ENCODE measurements around the gene PLP2. TPM values are rescaled to one million over a fixed set of nuclear protein-coding genes. Genes with fewer than 3 reads are reported as not detected.

The PLP2 gene
- total and polyA plus RNA-seq, 2 of the 4 experiments (the other 2 are of a cell fraction) = 22.6 to 156 TPM

- Histone ChIP-seq H3K23ac (ENCODE audit: low read depth, low read length) (no peak overlapping the region), H4K91ac (ENCODE audit: insufficient read depth, low read depth, low read length) (no peak overlapping the region), H3K36me3 (ENCODE audit: control insufficient read depth, insufficient read depth, low read length) (peaks cover 7% of the 10 kb centered on the region), H3K79me1 (ENCODE audit: low read depth in 1 of 2, low read length in 2 of 2) (peaks cover 3 to 12% of the 10 kb centered on the region in 2 experiments; a peak in 1 of 4 replicates), H2BK20ac (ENCODE audit: low read depth, low read length) (no peak overlapping the region), H2AFZ (replicated peaks; ENCODE audit: low read length, poor library complexity) (no peak overlapping the region), H3K4me1 (ENCODE audit: control insufficient read depth, insufficient read depth, low read length) (no peaks in the 10 kb centered on the region), H3K27me3 (ENCODE audit: control insufficient read depth, insufficient read depth, low read length) (no peaks in the 10 kb centered on the region), H3K9me3 (ENCODE audit: control insufficient read depth, insufficient read depth, low read length) (no peaks in the 10 kb centered on the region), H3K4ac (ENCODE audit: low read depth, low read length) (no peak overlapping the region), H3K9ac (ENCODE audit: low read depth, low read length) (peak overlapping the region; percentile 83; the same call in 1 of the 2 replicates), H3K4me3 (ENCODE audit: insufficient read depth, low read depth, low read length) (peak overlapping the region; percentile 90; the same call in 1 of the 2 replicates), H2AK5ac (ENCODE audit: low read depth, low read length) (no peak overlapping the region), H2BK120ac (ENCODE audit: low read depth, low read length) (no peak overlapping the region), H3K18ac (ENCODE audit: low read depth, low read length) (no peak overlapping the region), H4K20me1 (ENCODE audit: insufficient read depth, low read length) (no peaks in the 10 kb centered on the region), H4K8ac (ENCODE audit: low read depth in 2 of 2, low read length in 2 of 2) (no peak overlapping the region), H2AK9ac (replicated peaks; ENCODE audit: low read depth, low read length, poor library complexity) (no peak overlapping the region), H3K9me1 (ENCODE audit: insufficient read depth, low read length) (no peaks in the 10 kb centered on the region), H3K4me2 (ENCODE audit: low read depth, low read length) (peak overlapping the region; percentile 89), H2BK15ac (ENCODE audit: low read depth, low read length) (no peak overlapping the region), H3K56ac (ENCODE audit: extremely low read depth, insufficient read depth, low read length) (no peak overlapping the region), H3K14ac (replicated peaks; ENCODE audit: low read depth, low read length) (no peak overlapping the region), H3K27ac (ENCODE audit: insufficient read depth, low read length) (no peak overlapping the region), H2BK5ac (ENCODE audit: low read depth, low read length, poor library complexity, severe bottlenecking) (no peak overlapping the region), H4K5ac (ENCODE audit: low read depth, low read length) (no peak overlapping the region)
- dilution Hi-C loops (cut with HindIII; ENCODE audit: low sequenced_read_pairs, unreplicated experiment) (no loop called here), intact Hi-C loops (cut with micrococcal nuclease) (no loop called here), in situ Hi-C loops (cut with MboI; ENCODE audit: low sequenced_read_pairs) (no loop called here)
- BruUV-seq (replicated peaks) = no TSS peak
- DNase-seq = no peak
- ChIA-PET POLR2A (ENCODE audit: unreplicated experiment) (interaction anchor here (0.5 kb wide), 1 partner anchor 164 kb away, joined by 3 read pairs; no protein-coding TSS in a partner anchor), CTCF (no interaction called here)
- no peak for TF ChIP-seq RCOR1 (IDR thresholded peaks at IDR 0.05; ENCODE audit: insufficient replicate concordance, low read length)
- no peak for TF ChIP-seq MXI1 (IDR thresholded peaks at IDR 0.05; ENCODE audit: borderline replicate concordance, low read depth, low read length)
- TF ChIP-seq FOS (IDR thresholded peaks at IDR 0.05; ENCODE audit: low read depth, low read length) = no peak
- TF ChIP-seq SMC3 (IDR thresholded peaks at IDR 0.05; ENCODE audit: low read depth, low read length) = no peak
- no peak for TF ChIP-seq BHLHE40 (IDR thresholded peaks at IDR 0.05; ENCODE audit: low read depth, low read length)
- no peak for TF ChIP-seq USF2 (IDR thresholded peaks at IDR 0.05; ENCODE audit: low read depth, low read length)
- no peak for TF ChIP-seq NFE2L2 (IDR thresholded peaks at IDR 0.05; ENCODE audit: low read depth, low read length)
- no peak for TF ChIP-seq MAZ (IDR thresholded peaks at IDR 0.05; ENCODE audit: borderline replicate concordance, low read depth, low read length)
- TF ChIP-seq MAFK (IDR thresholded peaks at IDR 0.05; ENCODE audit: low read depth, low read length) = no peak
- TF ChIP-seq ELK1 (IDR thresholded peaks at IDR 0.05; ENCODE audit: borderline replicate concordance, low read depth, low read length) = no peak
- no peak for TF ChIP-seq CTCF (conservative IDR thresholded peaks at IDR 0.05; ENCODE audit: low read depth, low read length)
- no peak for ATAC-seq (ENCODE audit: low read depth)
- WGBS, 2 experiments (ENCODE audit: extremely low coverage in 2 of 2, insufficient read length in 1 of 2) = no CpG with 5 or more reads among the region's 5 CpGs
These were observed 49.2 kb upstream of the PLP2 start for GRCh38 chrX:49122499-49122898.

All from IMR-90 (cell line).